SU-DHL-6 (cell line): Measurements from ENCODE around the gene RETREG2.

Experiments used
- H2AFZ ChIP-seq: fragments of 200-600 bp; sonication (generic); 2 replicates; pipeline ENCODE4 v1.6.1; 2014; ENCODE audit warnings: low read depth, mild to moderate bottlenecking, moderate library complexity, mixed read lengths, antibody characterized with exemption, low read length; ENCODE audit not compliant: severe bottlenecking
- H3F3A ChIP-seq: fragments of 200-600 bp; shearing (Covaris generic); 2 replicates; pipeline ENCODE4 v1.6.0; 2016; ENCODE audit warnings: antibody characterized with exemption, mild to moderate bottlenecking; ENCODE audit not compliant: insufficient read depth
- H3K27ac ChIP-seq: fragments of 200-600 bp; sonication (generic); 2 replicates; pipeline ENCODE4 v1.5.1; 2016; ENCODE audit warnings: low read depth, mild to moderate bottlenecking, low read length, moderate library complexity, mixed read lengths
- H3K27me3 ChIP-seq: fragments of 200-600 bp; sonication (generic), shearing (Covaris generic); 2 replicates; pipeline ENCODE4 v1.6.0; 2014; ENCODE audit warnings: mild to moderate bottlenecking, low read length
- H3K36me3 ChIP-seq: fragments of 200-600 bp; sonication (generic); 2 replicates; pipeline ENCODE4 v1.6.1; 2014; ENCODE audit warnings: mild to moderate bottlenecking, low read length, mixed read lengths
- H3K4me2 ChIP-seq: fragments of 300-600, 200-600 bp; shearing (Covaris generic), sonication (generic); 2 replicates; pipeline ENCODE4 v1.6.0; 2014; ENCODE audit warnings: low read length, low read depth, mild to moderate bottlenecking; ENCODE audit not compliant: poor library complexity, severe bottlenecking
- H3K4me3 ChIP-seq: fragments of 200-600 bp; sonication (generic); 2 replicates; pipeline ENCODE4 v1.5.1; 2014; ENCODE audit warnings: antibody characterized with exemption, low read length, mild to moderate bottlenecking, mixed read lengths; ENCODE audit not compliant: insufficient read depth, poor library complexity, severe bottlenecking
- H3K79me2 ChIP-seq: fragments of 200-600 bp; sonication (generic); 2 replicates; pipeline ENCODE4 v1.6.1; 2014; ENCODE audit warnings: mild to moderate bottlenecking, low read length, moderate library complexity; ENCODE audit not compliant: insufficient read depth
- H3K9ac ChIP-seq: fragments of 200-600 bp; sonication (generic); 2 replicates; pipeline ENCODE4 v1.7.0; 2014; ENCODE audit warnings: mild to moderate bottlenecking, low read length
- H3K9me2 ChIP-seq: fragments of 200-600 bp; sonication (generic); replicated peaks from 2 replicates; pipeline ENCODE4 v1.6.1; 2014; ENCODE audit warnings: low read length; ENCODE audit not compliant: insufficient read depth
- H3K9me3 ChIP-seq: fragments of 200-600 bp; sonication (generic); 2 replicates; pipeline ENCODE4 v1.6.1; 2014; ENCODE audit warnings: low read length, mixed read lengths; ENCODE audit not compliant: insufficient read depth
- H4K20me1 ChIP-seq: fragments of 200-600 bp; sonication (generic); 2 replicates; pipeline ENCODE4 v1.6.1; 2014; ENCODE audit warnings: low read depth, mild to moderate bottlenecking, antibody characterized with exemption, low read length, moderate library complexity, mixed read lengths
- EZH2phosphoT487 ChIP-seq: fragments of 200-600 bp; sonication (generic), shearing (Covaris generic); conservative IDR thresholded peaks from 2 replicates; pipeline ENCODE4 v1.6.1; 2018; ENCODE audit warnings: mild to moderate bottlenecking, antibody characterized with exemption, low read length, moderate library complexity, mixed read lengths
- TF ChIP-seq, protein P1 (sequence below): fragments of 200-600 bp; sonication (generic); IDR thresholded peaks from one replicate; pipeline ENCODE4 v1.5.1; 2017; ENCODE audit warnings: antibody characterized with exemption, mild to moderate bottlenecking, low read length, moderate library complexity; ENCODE audit not compliant: insufficient read depth, poor library complexity, severe bottlenecking

Gene RETREG2

GRCh38 chr2:219230059-219230540, 52.0 kb downstream of the RETREG2 start:
- H4K20me1 ChIP-seq: no peaks in the 10 kb centered on the region
- no peak for TF ChIP-seq EZH2phosphoT487
- TF ChIP-seq, protein P1, sequence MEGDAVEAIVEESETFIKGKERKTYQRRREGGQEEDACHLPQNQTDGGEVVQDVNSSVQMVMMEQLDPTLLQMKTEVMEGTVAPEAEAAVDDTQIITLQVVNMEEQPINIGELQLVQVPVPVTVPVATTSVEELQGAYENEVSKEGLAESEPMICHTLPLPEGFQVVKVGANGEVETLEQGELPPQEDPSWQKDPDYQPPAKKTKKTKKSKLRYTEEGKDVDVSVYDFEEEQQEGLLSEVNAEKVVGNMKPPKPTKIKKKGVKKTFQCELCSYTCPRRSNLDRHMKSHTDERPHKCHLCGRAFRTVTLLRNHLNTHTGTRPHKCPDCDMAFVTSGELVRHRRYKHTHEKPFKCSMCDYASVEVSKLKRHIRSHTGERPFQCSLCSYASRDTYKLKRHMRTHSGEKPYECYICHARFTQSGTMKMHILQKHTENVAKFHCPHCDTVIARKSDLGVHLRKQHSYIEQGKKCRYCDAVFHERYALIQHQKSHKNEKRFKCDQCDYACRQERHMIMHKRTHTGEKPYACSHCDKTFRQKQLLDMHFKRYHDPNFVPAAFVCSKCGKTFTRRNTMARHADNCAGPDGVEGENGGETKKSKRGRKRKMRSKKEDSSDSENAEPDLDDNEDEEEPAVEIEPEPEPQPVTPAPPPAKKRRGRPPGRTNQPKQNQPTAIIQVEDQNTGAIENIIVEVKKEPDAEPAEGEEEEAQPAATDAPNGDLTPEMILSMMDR: no peak
- H3K4me2 ChIP-seq: peak overlapping the region; percentile 97
- H3K9me3 ChIP-seq: no peaks in the 10 kb centered on the region
- no peaks in the 10 kb centered on the region for H3K9me2 ChIP-seq
- H3F3A ChIP-seq: no peaks in the 10 kb centered on the region
- H3K79me2 ChIP-seq: peaks cover 33% of the 10 kb centered on the region
- peak overlapping the region; percentile 97 for H3K4me3 ChIP-seq
- H3K27me3 ChIP-seq: no peaks in the 10 kb centered on the region
- peak overlapping the region; percentile 76 for H3K9ac ChIP-seq
- H3K27ac ChIP-seq: peak overlapping the region; percentile 70
- H2AFZ ChIP-seq: peak overlapping the region; percentile 32
- 0 out of 2 replicates have a peak, but pooled peaks cover 7% of the 10 kb centered on the region for H3K36me3 ChIP-seq

GRCh38 chr2:219234331-219234730, 56.3 kb downstream of the RETREG2 start:
- H3K9me2 ChIP-seq: no peaks in the 10 kb centered on the region
- H3K27ac ChIP-seq: no peak overlapping the region
- H3K4me3 ChIP-seq: no peak overlapping the region
- H4K20me1 ChIP-seq: no peaks in the 10 kb centered on the region
- 0 out of 2 replicates have a peak, but pooled peaks cover 7% of the 10 kb centered on the region for H3K36me3 ChIP-seq
- H2AFZ ChIP-seq: no peak overlapping the region
- TF ChIP-seq EZH2phosphoT487: no peak
- TF ChIP-seq, protein P1: no peak
- H3K9ac ChIP-seq: no peak overlapping the region
- no peaks in the 10 kb centered on the region for H3K9me3 ChIP-seq
- H3F3A ChIP-seq: no peaks in the 10 kb centered on the region
- peaks cover 15% of the 10 kb centered on the region for H3K79me2 ChIP-seq
- H3K4me2 ChIP-seq: no peak overlapping the region
- H3K27me3 ChIP-seq: no peaks in the 10 kb centered on the region
